Amniotic epithelial cell (primary cell): ENCODE data around the gene ACTA1.
"Not testable (repeated sequence)": the region's sequence is repeated elsewhere in the genome, so short reads cannot be mapped to it uniquely, and the experiment has no call there.

ENCODE experiments used
- DNase-seq: peaks from one replicate; pipeline ENCODE4 v3.0.0-alpha.2; 2010; ENCODE audit warnings: low read depth

Gene ACTA1

GRCh38 chr1:229409616-229410369 lies 24.1 kb downstream of the ACTA1 start:
- no peak for DNase-seq

- DNase-seq = no peak
Measured at GRCh38 chr1:229408458-229409037, 25.3 kb downstream of the ACTA1 start.

- no peak for DNase-seq
Measured at GRCh38 chr1:229407206-229408026, 26.5 kb downstream of the ACTA1 start.

- DNase-seq = no peak
Measured at GRCh38 chr1:229406798-229407197, 27.1 kb downstream of the ACTA1 start.

GRCh38 chr1:229403573-229403972 lies 30.3 kb downstream of the ACTA1 start:
- DNase-seq = no peak

GRCh38 chr1:229402993-229403392 lies 30.9 kb downstream of the ACTA1 start:
- DNase-seq = no peak

GRCh38 chr1:229402329-229402728 lies 31.6 kb downstream of the ACTA1 start:
- DNase-seq = not testable (repeated sequence)

- DNase-seq = no peak
Measured at GRCh38 chr1:229397762-229398161, 36.1 kb downstream of the ACTA1 start.

GRCh38 chr1:229396585-229397206 lies 37.2 kb downstream of the ACTA1 start:
- no peak for DNase-seq

- not testable (repeated sequence) for DNase-seq
Measured at GRCh38 chr1:229394517-229394916, 39.4 kb downstream of the ACTA1 start.

GRCh38 chr1:229392936-229393335 lies 41.0 kb downstream of the ACTA1 start:
- no peak for DNase-seq

GRCh38 chr1:229390130-229390529 lies 43.8 kb downstream of the ACTA1 start:
- DNase-seq = no peak

- no peak for DNase-seq
Measured at GRCh38 chr1:229388897-229389580, 44.9 kb downstream of the ACTA1 start.

GRCh38 chr1:229385853-229386456 lies 47.9 kb downstream of the ACTA1 start:
- DNase-seq = no peak

GRCh38 chr1:229384822-229385221 lies 49.1 kb downstream of the ACTA1 start:
- DNase-seq = no peak

GRCh38 chr1:229383961-229384360 lies 49.9 kb downstream of the ACTA1 start:
- DNase-seq = no peak

GRCh38 chr1:229383188-229383587 lies 50.7 kb downstream of the ACTA1 start:
- DNase-seq = no peak
